Fibroblast of peridontal ligament (primary cell): ENCODE results near the gene METTL26.

ENCODE experiments used
- DNase-seq: peaks from one replicate; pipeline ENCODE4 v3.0.0-alpha.2; 2010; ENCODE audit errors: extremely low read depth

Gene METTL26

DNA sequence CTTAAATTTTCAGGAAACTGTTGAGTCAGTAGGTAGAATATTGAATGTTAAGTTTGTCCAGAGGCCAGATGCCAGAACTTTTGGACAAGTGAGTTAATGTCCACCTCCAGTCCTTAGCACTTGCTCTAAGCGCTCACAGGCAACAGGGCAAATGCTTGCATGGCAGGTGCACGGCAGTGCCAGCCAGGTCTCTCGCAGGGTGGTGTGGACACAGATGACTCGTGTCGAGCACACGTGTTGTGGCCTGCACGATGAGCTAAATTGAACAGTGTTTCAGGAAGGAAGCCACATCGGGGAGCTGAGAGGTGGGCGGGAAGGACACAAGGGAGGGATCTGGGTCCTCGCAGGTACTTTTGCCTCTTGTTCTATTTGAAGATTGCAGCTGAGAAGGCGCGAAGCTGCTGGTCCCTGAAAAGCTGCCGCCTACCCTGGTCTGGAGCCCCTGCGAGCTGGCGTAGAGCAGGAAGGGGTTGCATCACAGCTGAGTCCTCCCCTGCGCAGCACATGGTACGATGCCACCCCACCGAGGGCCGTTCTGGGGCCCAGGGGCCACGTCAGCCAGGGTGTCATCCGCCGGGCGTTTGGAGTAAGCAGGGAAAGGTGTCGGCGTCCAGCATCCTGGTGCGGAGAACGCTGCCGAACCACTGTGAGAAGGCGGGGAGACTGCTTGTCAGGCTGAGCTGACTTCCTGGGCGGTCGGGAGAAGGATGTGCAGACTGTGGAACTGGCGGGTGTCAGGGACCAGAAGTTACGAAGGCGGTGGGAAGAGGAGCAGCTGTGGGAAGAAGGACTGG is 40.0 kb downstream of the METTL26 start:
- DNase-seq, result no peak

DNA sequence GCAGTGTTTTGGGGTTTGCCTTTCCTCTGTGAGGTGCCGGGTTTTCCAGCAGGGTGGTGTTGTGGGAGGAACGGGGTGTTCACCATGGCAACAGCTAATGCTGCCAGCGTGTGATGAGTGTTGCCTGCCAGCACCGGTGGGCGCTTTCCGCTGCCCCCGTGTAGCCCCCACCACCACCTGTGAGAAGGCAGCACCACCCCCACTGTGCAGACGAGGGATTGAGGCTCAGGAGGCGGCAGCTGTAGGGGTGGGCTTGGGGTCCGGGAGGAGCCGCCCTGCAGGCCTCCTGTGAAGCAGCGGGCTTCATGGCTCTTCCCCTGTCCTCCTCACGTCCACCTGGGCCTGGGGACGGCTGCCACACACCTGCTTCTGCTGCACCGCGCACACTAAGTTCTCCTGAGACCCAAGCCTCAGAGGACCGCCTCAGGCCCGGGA is 41.0 kb downstream of the METTL26 start:
- DNase-seq, result no peak

GRCh38 chr16:593807-594206 is 42.3 kb downstream of the METTL26 start:
- DNase-seq, result no peak

GRCh38 chr16:593406-593805 is 42.7 kb downstream of the METTL26 start:
- DNase-seq, result no peak

DNA sequence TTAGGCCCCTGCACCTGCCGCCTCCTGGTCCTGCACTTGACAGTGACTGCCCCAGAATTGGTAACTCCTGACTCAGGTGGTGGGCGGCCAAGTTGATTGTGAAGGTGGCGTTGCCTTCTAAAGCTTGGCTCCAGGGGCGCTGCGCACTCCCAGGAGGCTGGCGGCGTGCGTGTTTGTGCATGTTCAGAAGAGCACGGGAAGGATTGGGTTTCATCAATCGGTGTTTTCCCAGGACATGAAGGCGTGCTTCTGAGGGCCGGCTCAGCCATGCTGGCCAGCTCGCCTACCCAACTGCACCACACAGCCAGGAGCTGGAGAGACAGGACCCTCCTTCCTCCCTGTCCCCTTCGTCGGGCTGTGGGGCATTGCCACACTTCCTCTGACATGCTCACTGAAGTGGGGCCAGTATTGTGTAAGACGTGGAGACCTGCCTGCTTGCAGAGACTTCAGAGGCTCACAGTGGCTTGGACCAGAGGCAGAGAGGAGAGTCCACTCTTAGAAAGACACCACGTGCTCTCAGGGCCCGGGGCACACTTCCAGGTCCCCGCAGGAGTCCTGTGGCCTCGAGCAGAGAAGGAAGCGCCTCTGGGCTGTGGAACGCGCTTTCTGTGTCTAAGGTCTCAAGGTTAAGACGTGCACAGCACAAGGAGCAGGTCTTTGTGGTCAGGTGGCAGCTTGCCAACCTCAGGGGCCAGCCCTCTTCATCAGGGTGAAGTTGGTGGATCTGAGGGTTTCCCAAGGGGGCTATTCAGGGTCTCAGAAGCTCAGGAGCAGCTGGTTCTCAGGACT is 43.4 kb downstream of the METTL26 start:
- no peak for DNase-seq

DNA sequence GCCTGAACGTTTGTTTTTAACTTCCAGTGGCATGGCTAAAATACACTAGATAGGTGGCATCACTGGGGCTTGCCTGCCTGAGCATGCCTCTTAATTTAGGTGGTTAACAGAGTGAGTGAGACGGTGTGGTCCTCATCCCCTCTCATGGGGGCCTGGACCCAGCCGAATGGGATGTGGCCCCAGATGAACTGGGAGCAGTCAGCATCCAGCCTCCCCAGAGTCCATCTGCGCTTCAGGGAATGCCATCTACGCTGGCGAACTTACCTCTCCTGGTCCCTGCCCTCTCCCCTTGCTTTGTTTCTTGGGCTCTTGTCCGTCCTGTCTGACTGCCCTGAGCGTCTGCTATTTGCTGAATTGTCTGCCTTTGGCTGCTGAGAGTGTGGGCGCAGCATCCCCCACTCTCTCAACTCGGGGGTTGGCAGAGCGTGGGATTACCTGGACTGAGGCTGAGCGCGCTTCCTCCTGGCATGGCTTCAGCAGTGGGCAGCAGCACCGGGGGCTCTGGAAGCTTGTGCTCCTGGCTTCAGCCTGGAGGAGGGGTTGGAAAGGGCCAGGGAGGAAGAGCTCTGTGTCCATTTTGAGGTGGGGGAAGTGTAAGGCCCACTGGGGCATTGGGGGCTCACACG is 44.1 kb downstream of the METTL26 start:
- DNase-seq, result no peak

DNA sequence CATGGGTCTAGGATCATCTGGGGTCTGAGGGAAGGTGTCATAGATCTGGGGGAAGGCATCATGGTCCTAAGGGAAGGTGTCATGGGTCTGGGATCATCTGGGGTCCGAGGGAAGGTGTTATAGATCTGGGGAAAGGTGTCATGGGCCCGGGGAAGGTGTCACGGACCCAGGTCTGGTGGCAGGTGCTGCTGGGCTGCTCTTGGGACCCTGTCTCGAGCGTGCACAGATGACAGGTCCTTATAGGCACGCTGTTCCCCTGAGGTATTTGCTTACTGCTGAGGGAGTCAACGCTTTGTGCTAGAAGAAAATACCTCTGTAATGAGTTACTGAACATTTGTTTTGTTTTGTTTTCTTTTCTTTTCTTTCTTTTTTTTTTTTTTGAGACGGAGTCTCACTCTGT is 44.9 kb downstream of the METTL26 start:
- no peak for DNase-seq

DNA sequence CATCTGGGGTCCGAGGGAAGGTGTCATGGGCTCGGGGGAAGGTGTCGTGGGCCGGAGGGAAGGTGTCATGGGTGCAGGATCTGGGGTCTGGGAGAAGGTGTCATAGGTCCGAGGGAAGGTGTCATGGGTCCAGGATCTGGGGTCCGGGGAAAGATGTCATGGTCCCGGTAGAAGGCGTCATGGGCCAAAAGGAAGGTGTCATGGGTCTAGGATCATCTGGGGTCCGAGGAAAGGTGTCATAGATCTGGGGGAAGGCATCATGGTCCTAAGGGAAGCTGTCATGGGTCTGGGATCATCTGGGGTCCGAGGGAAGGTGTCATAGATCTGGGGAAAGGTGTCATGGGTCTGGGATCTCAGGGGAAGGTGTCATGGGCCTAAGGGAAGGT is 45.3 kb downstream of the METTL26 start:
- no peak for DNase-seq

GRCh38 chr16:590188-590814 is 45.8 kb downstream of the METTL26 start:
- DNase-seq, result peak; percentile 23

DNA sequence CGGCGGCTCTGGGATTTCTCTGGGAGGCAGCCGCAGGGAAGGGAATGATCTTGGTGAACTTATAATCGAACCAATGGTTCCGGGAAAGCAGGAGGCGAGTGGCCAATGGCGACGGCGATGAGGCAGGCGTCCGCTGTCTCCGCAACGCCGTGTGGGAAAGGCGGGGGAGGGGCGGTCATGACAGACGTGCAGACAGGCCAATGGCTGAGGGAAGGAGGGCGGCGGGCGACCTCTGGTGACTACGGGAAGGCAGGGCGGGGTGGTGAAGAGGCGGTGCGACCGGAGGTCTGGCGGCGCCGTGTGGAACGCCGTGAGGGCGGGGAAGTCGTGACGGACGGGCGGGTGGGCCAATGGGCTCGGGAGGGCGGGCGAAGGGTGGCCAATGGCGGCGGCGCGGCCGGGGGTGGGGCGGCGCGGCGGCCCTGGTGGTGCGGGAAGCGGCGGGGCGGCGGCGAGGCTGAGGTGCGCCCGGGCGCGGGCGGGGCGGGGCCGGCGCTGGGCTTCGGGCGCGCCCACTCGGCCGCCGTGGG is 46.4 kb downstream of the METTL26 start, which contains the start of gene RAB40C:
Gene RAB40C, plus strand, starts transcription at position 409 of the 530 bp plus-strand sequence. CDS start 226 bp downstream, outside the sequence.
- peak; percentile 96 for DNase-seq

DNA sequence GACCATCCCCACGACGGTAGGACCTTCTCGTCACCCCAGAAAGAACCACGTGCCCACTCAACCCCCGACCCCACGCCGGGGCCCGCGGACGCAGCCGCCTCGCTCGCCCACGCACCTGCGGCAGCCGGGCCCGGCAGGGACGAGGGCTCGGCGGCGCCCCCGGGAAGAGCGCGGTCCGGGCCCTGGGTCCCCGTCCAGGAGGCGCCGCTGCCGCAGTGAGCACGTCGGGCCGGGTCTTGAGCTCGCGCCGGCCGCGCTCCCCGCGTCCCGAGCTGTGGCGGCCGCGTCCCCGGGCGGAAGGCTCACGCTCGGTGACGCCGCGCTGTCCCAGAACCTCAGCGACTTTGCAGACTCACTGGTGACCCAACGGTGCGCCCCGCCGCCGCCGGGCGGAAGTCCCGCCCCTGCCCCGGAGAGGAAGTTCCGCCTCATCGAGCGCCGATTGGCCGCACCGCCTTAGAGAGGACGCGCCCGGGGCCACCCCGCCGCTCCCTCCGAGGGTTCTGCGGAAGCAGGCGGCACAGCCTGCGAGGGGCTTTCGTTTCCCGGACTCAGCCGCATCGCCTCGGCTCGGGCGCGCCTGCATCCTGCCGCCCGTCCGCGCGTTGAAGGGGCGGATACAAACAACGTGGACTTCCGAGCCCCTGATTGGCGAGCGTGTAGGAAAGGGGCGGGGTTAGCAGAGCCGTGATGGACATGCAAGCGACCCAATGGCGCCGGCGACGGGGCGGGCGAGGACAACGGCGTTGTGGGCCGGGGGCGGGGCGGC is 47.0 kb downstream of the METTL26 start:
- DNase-seq, result peak; percentile 93

- peak; percentile 55 for DNase-seq
Observed at GRCh38 chr16:588639-588888, 47.5 kb downstream of the METTL26 start.

GRCh38 chr16:586645-587590 is 49.2 kb downstream of the METTL26 start:
- peak; percentile 18 for DNase-seq

DNA sequence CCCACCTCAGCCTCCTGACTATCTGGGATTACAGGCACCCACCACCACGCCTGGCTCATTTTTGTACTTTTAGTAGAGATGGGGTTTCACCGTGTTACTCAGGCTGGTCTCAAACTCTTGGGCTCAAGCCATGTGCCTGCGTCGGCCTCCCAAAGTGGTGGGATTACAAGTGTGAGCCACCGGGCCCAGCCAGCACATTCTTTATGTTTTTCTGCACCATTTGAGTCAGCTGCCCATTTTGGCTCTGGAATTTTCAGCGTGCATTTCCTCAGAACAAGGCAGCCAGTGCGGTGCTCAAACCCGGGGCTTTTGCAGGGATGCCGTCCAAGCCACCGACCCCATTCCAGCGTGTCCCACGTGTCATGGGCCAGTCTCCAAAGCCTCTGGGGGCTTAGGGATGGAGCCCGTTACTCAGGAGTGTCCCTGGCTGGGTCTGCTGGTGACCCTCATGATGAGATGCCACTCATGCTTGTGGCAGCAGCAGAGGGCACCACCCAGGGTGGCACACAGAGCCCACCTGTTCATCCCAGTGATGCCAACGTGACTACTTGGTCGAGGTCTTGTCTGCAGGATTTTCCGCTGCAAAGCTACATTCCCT is 50.0 kb downstream of the METTL26 start:
- DNase-seq, result peak; percentile 62

- no peak for DNase-seq
Observed at GRCh38 chr16:585351-585750, 50.8 kb downstream of the METTL26 start.
